ENCODE data around the gene PPP1R9A. TPM values are rescaled to one million over a fixed set of nuclear protein-coding genes. Genes with fewer than 3 reads are reported as not detected.

PPP1R9A gene
- total RNA-seq, 1 donor from 2014 or later, result 1.5 TPM

DNA sequence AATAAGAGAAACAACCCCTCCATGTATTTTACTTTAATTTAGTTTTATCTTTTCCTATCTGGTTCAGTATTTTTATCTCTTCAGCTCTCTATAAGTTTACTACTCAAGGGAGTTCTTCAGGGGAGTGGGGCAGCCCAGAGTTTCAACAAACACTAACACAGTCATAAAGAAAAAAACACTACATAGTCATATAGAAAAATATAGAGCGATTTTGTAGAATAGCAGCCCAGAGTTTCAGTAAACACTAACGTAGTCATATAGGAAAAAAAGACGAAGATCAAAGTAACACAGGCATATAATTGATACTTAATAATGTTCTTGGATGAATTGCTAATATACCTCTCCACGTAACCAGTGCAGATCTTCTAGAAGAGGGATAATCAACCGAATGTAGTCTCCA is 362.2 kb downstream of the PPP1R9A start:
- no peaks in the 10 kb centered on the region for H3K9me3 ChIP-seq
- DNase-seq (ENCODE audit: extremely low spot score in 2 of 2), result no peak
- no peak for TF ChIP-seq POLR2AphosphoS5 (IDR thresholded peaks at IDR 0.05; ENCODE audit: insufficient read depth in 1 of 2, low read depth in 1 of 2)
- TF ChIP-seq, protein P1, sequence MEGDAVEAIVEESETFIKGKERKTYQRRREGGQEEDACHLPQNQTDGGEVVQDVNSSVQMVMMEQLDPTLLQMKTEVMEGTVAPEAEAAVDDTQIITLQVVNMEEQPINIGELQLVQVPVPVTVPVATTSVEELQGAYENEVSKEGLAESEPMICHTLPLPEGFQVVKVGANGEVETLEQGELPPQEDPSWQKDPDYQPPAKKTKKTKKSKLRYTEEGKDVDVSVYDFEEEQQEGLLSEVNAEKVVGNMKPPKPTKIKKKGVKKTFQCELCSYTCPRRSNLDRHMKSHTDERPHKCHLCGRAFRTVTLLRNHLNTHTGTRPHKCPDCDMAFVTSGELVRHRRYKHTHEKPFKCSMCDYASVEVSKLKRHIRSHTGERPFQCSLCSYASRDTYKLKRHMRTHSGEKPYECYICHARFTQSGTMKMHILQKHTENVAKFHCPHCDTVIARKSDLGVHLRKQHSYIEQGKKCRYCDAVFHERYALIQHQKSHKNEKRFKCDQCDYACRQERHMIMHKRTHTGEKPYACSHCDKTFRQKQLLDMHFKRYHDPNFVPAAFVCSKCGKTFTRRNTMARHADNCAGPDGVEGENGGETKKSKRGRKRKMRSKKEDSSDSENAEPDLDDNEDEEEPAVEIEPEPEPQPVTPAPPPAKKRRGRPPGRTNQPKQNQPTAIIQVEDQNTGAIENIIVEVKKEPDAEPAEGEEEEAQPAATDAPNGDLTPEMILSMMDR (IDR thresholded peaks at IDR 0.05), result no peak
- no peak for TF ChIP-seq POLR2A (IDR thresholded peaks at IDR 0.05)
- no peak overlapping the region for H3K27ac ChIP-seq
- no peaks in the 10 kb centered on the region for H3K36me3 ChIP-seq
- no peaks in the 10 kb centered on the region for H3K27me3 ChIP-seq
- intact Hi-C loops (cut with DNase I), result no loop called here
- no peak overlapping the region for H3K4me3 ChIP-seq
- no peaks in the 10 kb centered on the region for H3K4me1 ChIP-seq

GRCh38 chr7:95276114-95276513 is 368.7 kb downstream of the PPP1R9A start:
- H3K9me3 ChIP-seq, result no peaks in the 10 kb centered on the region
- intact Hi-C loops (cut with DNase I), result no loop called here
- H3K27ac ChIP-seq, result no peak overlapping the region
- H3K27me3 ChIP-seq, result no peaks in the 10 kb centered on the region
- no peaks in the 10 kb centered on the region for H3K36me3 ChIP-seq
- no peak for DNase-seq (ENCODE audit: extremely low spot score in 2 of 2)
- TF ChIP-seq POLR2AphosphoS5 (IDR thresholded peaks at IDR 0.05; ENCODE audit: insufficient read depth in 1 of 2, low read depth in 1 of 2), result no peak
- TF ChIP-seq, protein P1 (IDR thresholded peaks at IDR 0.05), result no peak
- TF ChIP-seq POLR2A (IDR thresholded peaks at IDR 0.05), result no peak
- no peak overlapping the region for H3K4me3 ChIP-seq
- H3K4me1 ChIP-seq, result no peaks in the 10 kb centered on the region

DNA sequence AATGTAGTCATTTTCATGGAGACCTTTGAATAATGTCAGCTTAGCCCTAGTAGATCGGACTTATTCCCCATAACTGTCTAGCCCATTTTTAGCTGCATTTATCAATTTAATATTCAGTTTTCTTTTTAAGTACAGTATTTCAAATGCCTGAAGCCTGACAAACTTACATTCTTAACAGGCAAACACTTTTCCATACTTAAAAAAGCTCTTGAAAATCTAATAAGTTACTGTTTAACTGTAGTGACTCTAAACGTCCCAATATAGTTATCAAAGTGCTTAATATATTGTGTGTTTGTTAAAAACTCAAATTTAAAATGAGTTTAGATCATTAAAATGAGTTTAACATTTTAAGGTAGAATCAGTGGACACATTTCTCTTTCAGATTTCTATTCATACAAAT is 372.0 kb downstream of the PPP1R9A start:
- no peaks in the 10 kb centered on the region for H3K36me3 ChIP-seq
- no peak for DNase-seq (ENCODE audit: extremely low spot score in 2 of 2)
- H3K4me3 ChIP-seq, result no peak overlapping the region
- no peaks in the 10 kb centered on the region for H3K9me3 ChIP-seq
- H3K27me3 ChIP-seq, result no peaks in the 10 kb centered on the region
- intact Hi-C loops (cut with DNase I), result no loop called here
- H3K4me1 ChIP-seq, result no peaks in the 10 kb centered on the region
- TF ChIP-seq, protein P1 (IDR thresholded peaks at IDR 0.05), result no peak
- TF ChIP-seq POLR2A (IDR thresholded peaks at IDR 0.05) (no peak), POLR2AphosphoS5 (IDR thresholded peaks at IDR 0.05; ENCODE audit: insufficient read depth in 1 of 2, low read depth in 1 of 2) (no peak)
- H3K27ac ChIP-seq, result no peak overlapping the region

DNA sequence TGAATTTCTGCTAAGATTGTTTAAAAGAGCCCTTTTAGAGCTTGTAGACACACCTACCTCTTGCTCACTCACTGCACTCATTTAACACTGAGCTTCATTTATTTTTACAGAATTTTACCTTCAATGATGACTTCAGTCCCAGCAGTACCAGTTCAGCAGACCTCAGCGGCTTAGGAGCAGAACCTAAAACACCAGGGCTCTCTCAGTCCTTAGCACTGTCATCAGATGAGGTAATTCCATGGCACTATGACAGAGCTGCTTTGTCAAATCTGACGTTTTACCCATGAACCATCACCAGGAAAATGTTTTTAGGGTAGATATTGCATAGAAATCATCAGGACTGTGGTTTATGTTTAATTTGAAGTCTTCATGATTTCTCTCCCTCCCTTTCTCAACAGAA is 378.7 kb downstream of the PPP1R9A start:
- H3K4me3 ChIP-seq, result no peak overlapping the region
- H3K9me3 ChIP-seq, result no peaks in the 10 kb centered on the region
- no peak for TF ChIP-seq POLR2AphosphoS5 (IDR thresholded peaks at IDR 0.05; ENCODE audit: insufficient read depth in 1 of 2, low read depth in 1 of 2)
- TF ChIP-seq POLR2A (IDR thresholded peaks at IDR 0.05), result no peak
- TF ChIP-seq, protein P1 (IDR thresholded peaks at IDR 0.05), result no peak
- intact Hi-C loops (cut with DNase I), result no loop called here
- no peaks in the 10 kb centered on the region for H3K36me3 ChIP-seq
- H3K4me1 ChIP-seq, result no peaks in the 10 kb centered on the region
- H3K27me3 ChIP-seq, result no peaks in the 10 kb centered on the region
- no peak overlapping the region for H3K27ac ChIP-seq
- DNase-seq (ENCODE audit: extremely low spot score in 2 of 2), result no peak

GRCh38 chr7:95290166-95290830 is 382.9 kb downstream of the PPP1R9A start:
- Histone ChIP-seq H3K36me3 (no peaks in the 10 kb centered on the region), H3K27ac (no peak overlapping the region), H3K9me3 (no peaks in the 10 kb centered on the region), H3K27me3 (no peaks in the 10 kb centered on the region), H3K4me3 (no peak overlapping the region), H3K4me1 (no peaks in the 10 kb centered on the region)
- TF ChIP-seq, protein P1 (IDR thresholded peaks at IDR 0.05), result no peak
- TF ChIP-seq POLR2AphosphoS5 (IDR thresholded peaks at IDR 0.05; ENCODE audit: insufficient read depth in 1 of 2, low read depth in 1 of 2) (no peak), POLR2A (IDR thresholded peaks at IDR 0.05) (no peak)
- no peak for DNase-seq (ENCODE audit: extremely low spot score in 2 of 2)
- intact Hi-C loops (cut with DNase I), result no loop called here
